Activated naive CD4-positive, alpha-beta T cell treated with anti-CD3 and anti-CD28 coated beads, Interleukin-2, amount 50 U/mL, for 24 hours (primary cell): ENCODE measurements around the gene NFIA.

Source experiments
- H3K27ac Mint-ChIP-seq: one replicate; pipeline ENCODE4 v1.8.0; 2021; ENCODE audit warnings: mild to moderate bottlenecking, mixed read lengths
- H3K27me3 Mint-ChIP-seq: one replicate; pipeline ENCODE4 v1.8.0; 2021; ENCODE audit warnings: mixed read lengths
- H3K36me3 Mint-ChIP-seq: one replicate; pipeline ENCODE4 v1.8.0; 2021; ENCODE audit warnings: mixed read lengths
- H3K4me1 Mint-ChIP-seq: one replicate; pipeline ENCODE4 v1.8.0; 2021; ENCODE audit warnings: mixed read lengths
- H3K4me3 Mint-ChIP-seq: one replicate; pipeline ENCODE4 v1.8.0; 2021; ENCODE audit warnings: mild to moderate bottlenecking, mixed read lengths
- H3K9me3 Mint-ChIP-seq: one replicate; pipeline ENCODE4 v1.8.0; 2021; ENCODE audit warnings: mixed read lengths

Gene NFIA

GRCh38 chr1:61227857-61228550 is 145.6 kb downstream of the NFIA start:
- Mint-ChIP-seq H3K4me3 (no peak overlapping the region), H3K27me3 (no peaks in the 10 kb centered on the region), H3K36me3 (no peaks in the 10 kb centered on the region), H3K9me3 (no peaks in the 10 kb centered on the region), H3K4me1 (no peaks in the 10 kb centered on the region), H3K27ac (no peak overlapping the region)

GRCh38 chr1:61230523-61230922 is 148.2 kb downstream of the NFIA start:
- Mint-ChIP-seq H3K36me3 (no peaks in the 10 kb centered on the region), H3K27ac (no peak overlapping the region)

GRCh38 chr1:61231795-61232194 is 149.4 kb downstream of the NFIA start:
- Mint-ChIP-seq H3K4me3 (no peak overlapping the region), H3K27me3 (no peaks in the 10 kb centered on the region), H3K27ac (no peak overlapping the region), H3K9me3 (no peaks in the 10 kb centered on the region), H3K36me3 (no peaks in the 10 kb centered on the region), H3K4me1 (no peaks in the 10 kb centered on the region)

More at GRCh38 chr1:61230523-61230922, 148.2 kb downstream of the NFIA start:
- no peaks in the 10 kb centered on the region for H3K27me3 Mint-ChIP-seq
- H3K9me3 Mint-ChIP-seq: no peaks in the 10 kb centered on the region
- H3K4me1 Mint-ChIP-seq: no peaks in the 10 kb centered on the region
- H3K4me3 Mint-ChIP-seq: no peak overlapping the region

GRCh38 chr1:61233121-61233660 is 150.8 kb downstream of the NFIA start:
- no peaks in the 10 kb centered on the region for H3K9me3 Mint-ChIP-seq
- H3K36me3 Mint-ChIP-seq: no peaks in the 10 kb centered on the region
- no peaks in the 10 kb centered on the region for H3K4me1 Mint-ChIP-seq
- H3K27me3 Mint-ChIP-seq: no peaks in the 10 kb centered on the region
- no peak overlapping the region for H3K27ac Mint-ChIP-seq
- no peak overlapping the region for H3K4me3 Mint-ChIP-seq

GRCh38 chr1:61234587-61234919 is 152.2 kb downstream of the NFIA start:
- Mint-ChIP-seq H3K27ac (no peak overlapping the region), H3K36me3 (no peaks in the 10 kb centered on the region), H3K27me3 (no peaks in the 10 kb centered on the region), H3K4me1 (no peaks in the 10 kb centered on the region), H3K9me3 (no peaks in the 10 kb centered on the region), H3K4me3 (no peak overlapping the region)

GRCh38 chr1:61237147-61237546 is 154.8 kb downstream of the NFIA start:
- Mint-ChIP-seq H3K36me3 (no peaks in the 10 kb centered on the region), H3K27ac (no peak overlapping the region), H3K27me3 (no peaks in the 10 kb centered on the region), H3K9me3 (no peaks in the 10 kb centered on the region), H3K4me3 (no peak overlapping the region), H3K4me1 (no peaks in the 10 kb centered on the region)

- H3K4me1 Mint-ChIP-seq: no peaks in the 10 kb centered on the region
These were observed 155.4 kb downstream of the NFIA start for GRCh38 chr1:61237659-61238358.

GRCh38 chr1:61238359-61238665 is 156.0 kb downstream of the NFIA start:
- Mint-ChIP-seq H3K4me1 (no peaks in the 10 kb centered on the region), H3K27ac (no peak overlapping the region), H3K9me3 (no peaks in the 10 kb centered on the region), H3K27me3 (no peaks in the 10 kb centered on the region), H3K4me3 (no peak overlapping the region), H3K36me3 (no peaks in the 10 kb centered on the region)

More at GRCh38 chr1:61237659-61238358, 155.4 kb downstream of the NFIA start:
- no peaks in the 10 kb centered on the region for H3K9me3 Mint-ChIP-seq
- no peaks in the 10 kb centered on the region for H3K36me3 Mint-ChIP-seq
- no peak overlapping the region for H3K27ac Mint-ChIP-seq
- H3K27me3 Mint-ChIP-seq: no peaks in the 10 kb centered on the region
- H3K4me3 Mint-ChIP-seq: no peak overlapping the region

GRCh38 chr1:61240878-61241277 is 158.5 kb downstream of the NFIA start:
- no peaks in the 10 kb centered on the region for H3K36me3 Mint-ChIP-seq
- H3K4me3 Mint-ChIP-seq: no peak overlapping the region
- H3K27ac Mint-ChIP-seq: no peak overlapping the region
- no peaks in the 10 kb centered on the region for H3K27me3 Mint-ChIP-seq
- H3K4me1 Mint-ChIP-seq: no peaks in the 10 kb centered on the region
- no peaks in the 10 kb centered on the region for H3K9me3 Mint-ChIP-seq

GRCh38 chr1:61241411-61241838 is 159.1 kb downstream of the NFIA start:
- Mint-ChIP-seq H3K27me3 (no peaks in the 10 kb centered on the region), H3K27ac (no peak overlapping the region), H3K4me3 (no peak overlapping the region), H3K4me1 (no peaks in the 10 kb centered on the region), H3K9me3 (no peaks in the 10 kb centered on the region), H3K36me3 (no peaks in the 10 kb centered on the region)

- no peak overlapping the region for H3K27ac Mint-ChIP-seq
- no peaks in the 10 kb centered on the region for H3K4me1 Mint-ChIP-seq
- no peaks in the 10 kb centered on the region for H3K36me3 Mint-ChIP-seq
- H3K4me3 Mint-ChIP-seq: no peak overlapping the region
- no peaks in the 10 kb centered on the region for H3K27me3 Mint-ChIP-seq
- H3K9me3 Mint-ChIP-seq: no peaks in the 10 kb centered on the region
These were observed 159.6 kb downstream of the NFIA start for GRCh38 chr1:61241973-61242381.

- no peak overlapping the region for H3K4me3 Mint-ChIP-seq
These were observed 161.8 kb downstream of the NFIA start for GRCh38 chr1:61244114-61244513.

GRCh38 chr1:61245696-61246400 is 163.5 kb downstream of the NFIA start:
- no peaks in the 10 kb centered on the region for H3K27me3 Mint-ChIP-seq
- no peak overlapping the region for H3K27ac Mint-ChIP-seq

More at GRCh38 chr1:61244114-61244513, 161.8 kb downstream of the NFIA start:
- Mint-ChIP-seq H3K36me3 (no peaks in the 10 kb centered on the region), H3K27ac (no peak overlapping the region), H3K4me1 (no peaks in the 10 kb centered on the region), H3K27me3 (no peaks in the 10 kb centered on the region), H3K9me3 (no peaks in the 10 kb centered on the region)

GRCh38 chr1:61247051-61247825 is 164.9 kb downstream of the NFIA start:
- Mint-ChIP-seq H3K4me3 (no peak overlapping the region), H3K9me3 (no peaks in the 10 kb centered on the region), H3K36me3 (no peaks in the 10 kb centered on the region), H3K4me1 (no peaks in the 10 kb centered on the region), H3K27me3 (no peaks in the 10 kb centered on the region), H3K27ac (no peak overlapping the region)

More at GRCh38 chr1:61245696-61246400, 163.5 kb downstream of the NFIA start:
- no peak overlapping the region for H3K4me3 Mint-ChIP-seq
- H3K9me3 Mint-ChIP-seq: no peaks in the 10 kb centered on the region
- no peaks in the 10 kb centered on the region for H3K36me3 Mint-ChIP-seq
- no peaks in the 10 kb centered on the region for H3K4me1 Mint-ChIP-seq
